ENCODE measurements around the gene CORO2B. TPM values are rescaled to one million over a fixed set of nuclear protein-coding genes. Genes with fewer than 3 reads are reported as not detected.

The CORO2B gene
- total RNA-seq, 1 donor from 2014 or later, result 11.0 TPM

DNA sequence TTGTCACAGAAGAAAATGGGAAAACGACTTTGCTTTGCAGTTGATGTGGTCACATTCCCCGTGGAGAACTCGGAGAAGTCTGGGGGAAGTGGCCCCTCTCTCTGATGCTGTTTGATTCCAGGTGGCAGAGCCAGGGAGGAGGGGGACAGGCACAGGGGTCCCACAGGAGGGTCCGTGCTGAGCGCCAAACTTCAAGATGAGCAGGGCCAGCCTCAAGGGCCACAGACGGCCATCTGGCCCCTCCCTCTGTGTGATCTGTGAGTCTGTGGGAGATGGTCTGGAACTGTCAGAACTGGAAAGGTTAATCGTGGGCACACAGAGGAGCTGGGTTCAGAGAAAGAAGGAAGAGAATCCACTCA is 23.1 kb upstream of the CORO2B start:
- peaks cover 3 to 8% of the 10 kb centered on the region in 2 donors for H3K4me1 ChIP-seq
- DNase-seq (ENCODE audit: low spot score in 2 of 2), result no peak
- H3K27me3 ChIP-seq, result no peaks in the 10 kb centered on the region
- no peak overlapping the region for H3K27ac ChIP-seq
- TF ChIP-seq, protein P1, sequence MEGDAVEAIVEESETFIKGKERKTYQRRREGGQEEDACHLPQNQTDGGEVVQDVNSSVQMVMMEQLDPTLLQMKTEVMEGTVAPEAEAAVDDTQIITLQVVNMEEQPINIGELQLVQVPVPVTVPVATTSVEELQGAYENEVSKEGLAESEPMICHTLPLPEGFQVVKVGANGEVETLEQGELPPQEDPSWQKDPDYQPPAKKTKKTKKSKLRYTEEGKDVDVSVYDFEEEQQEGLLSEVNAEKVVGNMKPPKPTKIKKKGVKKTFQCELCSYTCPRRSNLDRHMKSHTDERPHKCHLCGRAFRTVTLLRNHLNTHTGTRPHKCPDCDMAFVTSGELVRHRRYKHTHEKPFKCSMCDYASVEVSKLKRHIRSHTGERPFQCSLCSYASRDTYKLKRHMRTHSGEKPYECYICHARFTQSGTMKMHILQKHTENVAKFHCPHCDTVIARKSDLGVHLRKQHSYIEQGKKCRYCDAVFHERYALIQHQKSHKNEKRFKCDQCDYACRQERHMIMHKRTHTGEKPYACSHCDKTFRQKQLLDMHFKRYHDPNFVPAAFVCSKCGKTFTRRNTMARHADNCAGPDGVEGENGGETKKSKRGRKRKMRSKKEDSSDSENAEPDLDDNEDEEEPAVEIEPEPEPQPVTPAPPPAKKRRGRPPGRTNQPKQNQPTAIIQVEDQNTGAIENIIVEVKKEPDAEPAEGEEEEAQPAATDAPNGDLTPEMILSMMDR (IDR thresholded peaks at IDR 0.05), result no peak
- intact Hi-C loops (cut with DNase I), result loop anchor here (5.0 kb wide), 3 partner anchors 97 to 372 kb away; no protein-coding TSS in a partner anchor
- no peaks in the 10 kb centered on the region for H3K9me3 ChIP-seq
- no peaks in the 10 kb centered on the region for H3K36me3 ChIP-seq
- no peak overlapping the region for H3K4me3 ChIP-seq

DNA sequence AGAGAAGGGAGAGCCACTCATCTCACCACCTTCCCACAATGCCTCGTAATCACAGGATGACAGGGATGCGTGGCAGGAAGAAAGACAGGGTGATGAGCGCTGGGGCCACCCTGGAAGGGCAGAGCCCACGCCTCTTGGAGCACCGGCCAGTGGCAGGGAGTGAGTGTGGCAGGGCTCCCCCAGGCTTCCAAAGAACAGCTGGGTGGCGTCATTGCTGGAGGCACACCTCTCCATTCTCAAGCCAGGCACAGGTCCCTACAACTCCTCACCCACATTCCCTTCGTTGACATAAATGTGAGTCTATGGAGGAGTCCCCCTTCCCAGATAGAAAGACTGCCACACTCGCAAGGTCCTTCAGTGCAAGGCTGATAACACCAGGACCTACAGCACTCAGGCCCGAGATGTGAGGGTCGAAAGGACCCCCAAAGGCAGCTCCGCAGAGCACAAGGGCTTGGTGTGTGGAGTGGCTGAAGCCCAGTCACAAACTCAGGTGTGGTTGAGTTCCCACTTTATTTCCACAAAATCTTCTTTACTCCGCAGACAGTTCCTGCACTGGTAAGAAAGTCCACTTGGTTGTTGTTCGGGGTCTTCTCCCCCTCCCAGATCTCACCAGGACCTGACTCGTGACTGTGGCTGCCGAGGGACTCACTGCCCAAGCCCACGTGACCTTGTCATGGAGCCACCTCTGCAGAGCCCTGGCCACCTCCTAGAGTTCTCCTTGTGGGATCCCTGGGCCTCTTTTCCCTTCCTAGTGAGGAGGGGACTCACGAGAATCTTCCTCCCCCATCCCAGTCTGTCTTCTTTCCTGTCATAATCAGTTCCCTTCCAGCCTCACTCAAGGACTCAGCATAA is 22.4 kb upstream of the CORO2B start:
- TF ChIP-seq, protein P1 (IDR thresholded peaks at IDR 0.05), result no peak
- Histone ChIP-seq H3K27me3 (no peaks in the 10 kb centered on the region), H3K36me3 (no peaks in the 10 kb centered on the region), H3K4me3 (no peak overlapping the region), H3K27ac (no peak overlapping the region), H3K9me3 (no peaks in the 10 kb centered on the region), H3K4me1 (peaks cover 3 to 6% of the 10 kb centered on the region in 2 donors)
- DNase-seq (ENCODE audit: low spot score in 2 of 2), result peak in 1 of 2 donors; percentile 49
- intact Hi-C loops (cut with DNase I), result loop anchor here (5.0 kb wide), 3 partner anchors 96 to 371 kb away; no protein-coding TSS in a partner anchor

DNA sequence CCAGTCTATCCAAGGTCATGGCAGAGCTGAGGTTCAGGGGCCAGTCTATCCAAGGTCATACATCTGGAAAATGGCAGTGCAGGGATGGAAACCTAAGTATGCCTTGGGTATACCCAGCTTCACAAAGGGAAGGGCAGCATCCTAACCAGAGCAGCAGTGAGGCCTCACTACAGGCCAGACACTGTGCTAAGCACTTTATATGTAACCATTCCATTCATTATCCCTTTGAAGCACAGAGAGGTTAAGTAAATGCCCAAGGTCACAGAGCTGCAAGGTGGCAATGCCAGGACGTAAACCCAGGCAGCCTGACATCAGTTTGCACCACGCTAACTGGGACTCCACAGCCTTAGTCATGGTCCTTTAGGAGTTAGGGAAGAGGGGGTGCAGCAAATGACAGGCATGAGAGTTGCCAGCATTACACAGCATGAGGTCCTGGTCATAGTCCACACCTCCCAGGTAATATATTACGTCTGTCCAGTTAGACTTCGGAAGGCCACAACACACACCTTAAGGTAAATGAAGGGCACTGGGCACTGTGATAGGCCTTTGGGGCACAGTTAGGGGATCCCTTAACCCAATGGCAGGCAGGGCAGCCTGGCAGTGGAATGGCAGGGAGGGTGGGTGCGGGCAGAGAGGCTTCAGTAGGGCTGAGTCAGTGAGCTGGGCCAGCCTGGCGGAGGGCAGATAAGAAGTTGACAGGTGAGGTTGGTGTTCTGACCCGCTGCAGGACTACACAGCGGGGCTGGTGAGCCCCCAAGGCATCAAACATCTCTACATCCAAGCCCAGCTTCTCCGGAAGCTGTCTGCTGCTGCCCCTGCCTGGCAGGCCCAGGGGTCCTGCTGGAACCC is 21.1 kb upstream of the CORO2B start:
- peak in 1 of 2 donors; percentile 53 for DNase-seq (ENCODE audit: low spot score in 2 of 2)
- Histone ChIP-seq H3K4me1 (peaks cover 3 to 6% of the 10 kb centered on the region in 2 donors), H3K9me3 (no peaks in the 10 kb centered on the region), H3K4me3 (no peak overlapping the region), H3K36me3 (no peaks in the 10 kb centered on the region), H3K27me3 (no peaks in the 10 kb centered on the region), H3K27ac (no peak overlapping the region)
- TF ChIP-seq, protein P1 (IDR thresholded peaks at IDR 0.05), result no peak
- intact Hi-C loops (cut with DNase I), result loop anchor here (2.0 to 5.0 kb wide), 4 partner anchors 21 to 370 kb away; partner anchors contain the start of gene CORO2B

DNA sequence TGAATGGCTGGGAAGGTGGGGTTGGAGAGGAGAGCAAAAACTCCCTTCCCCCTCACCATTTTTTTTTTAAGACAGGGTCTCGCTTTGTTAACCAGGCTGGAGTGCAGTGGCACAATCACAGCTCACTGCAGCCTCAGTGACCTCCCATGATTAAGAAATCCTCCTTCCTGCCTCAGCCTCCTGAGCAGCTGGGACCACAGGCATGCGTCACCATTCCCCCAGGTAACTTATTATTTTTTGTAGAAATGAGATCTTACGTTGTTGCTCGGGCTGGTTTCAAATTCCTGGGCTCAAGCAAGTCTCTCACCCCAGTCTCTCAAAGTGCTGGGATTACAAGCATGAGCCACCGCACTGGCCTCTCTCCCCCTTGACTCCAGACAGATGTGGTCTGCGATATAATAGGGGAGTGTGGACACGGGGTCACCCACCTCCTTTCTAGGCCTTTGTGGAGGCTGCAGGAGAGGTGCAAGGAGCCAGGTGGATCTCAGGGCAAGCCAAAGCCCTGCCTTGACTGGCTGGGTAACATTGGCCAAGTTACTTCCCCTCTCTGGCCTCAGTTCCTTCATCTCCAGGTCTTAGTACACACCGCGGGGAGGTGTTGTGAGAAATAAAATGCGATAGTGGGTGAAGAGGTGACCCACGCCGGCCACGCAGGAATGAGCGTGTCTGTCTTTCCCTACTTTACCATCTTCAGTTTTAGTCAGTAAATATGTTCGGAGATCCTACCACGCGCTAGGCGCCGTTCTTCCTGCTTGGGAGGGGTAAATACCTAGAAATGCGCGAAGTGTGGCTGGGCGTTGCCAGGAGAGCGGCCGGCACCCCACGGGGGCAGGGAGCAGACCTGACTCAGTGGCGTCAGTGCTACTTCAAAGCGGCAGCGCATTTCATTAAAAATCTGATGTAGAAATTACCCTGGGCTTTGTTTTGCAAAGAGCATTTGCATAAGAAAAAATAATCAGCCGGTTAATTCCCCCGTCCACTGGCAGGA is 20.2 kb upstream of the CORO2B start:
- Histone ChIP-seq H3K27ac (no peak overlapping the region), H3K4me1 (peaks cover 3 to 6% of the 10 kb centered on the region in 2 donors), H3K9me3 (no peaks in the 10 kb centered on the region), H3K27me3 (no peaks in the 10 kb centered on the region), H3K36me3 (no peaks in the 10 kb centered on the region), H3K4me3 (peak overlapping the region; percentile 47 to 61)
- peak in 1 of 2 donors; percentile 53 for DNase-seq (ENCODE audit: low spot score in 2 of 2)
- TF ChIP-seq, protein P1 (IDR thresholded peaks at IDR 0.05), result no peak
- intact Hi-C loops (cut with DNase I), result loop anchor here (1.0 to 5.0 kb wide), 5 partner anchors 20 to 369 kb away; partner anchors contain the start of gene CORO2B

Data from ascending aorta (tissue), 2 donors.